Glomerular endothelial cell (primary cell): ENCODE measurements around the gene NKX6-2. TPM values are rescaled to one million over a fixed set of nuclear protein-coding genes. Genes with fewer than 3 reads are reported as not detected.

Experiments used
- DNase-seq: peaks from one replicate; pipeline ENCODE4 v3.0.0-alpha.2; 2011; ENCODE audit warnings: low read depth, low spot score; ENCODE audit errors: extremely low read depth
- total RNA-seq: library from RNA; depleted of rRNA; stranded (reverse); fragments of >200 nt; gene quantifications from 2 replicates; pipeline ENCODE4 v1.2.3, GENCODE V29; 2015

The NKX6-2 gene
- total RNA-seq, 1 donor from 2014 or later: not detected

DNA sequence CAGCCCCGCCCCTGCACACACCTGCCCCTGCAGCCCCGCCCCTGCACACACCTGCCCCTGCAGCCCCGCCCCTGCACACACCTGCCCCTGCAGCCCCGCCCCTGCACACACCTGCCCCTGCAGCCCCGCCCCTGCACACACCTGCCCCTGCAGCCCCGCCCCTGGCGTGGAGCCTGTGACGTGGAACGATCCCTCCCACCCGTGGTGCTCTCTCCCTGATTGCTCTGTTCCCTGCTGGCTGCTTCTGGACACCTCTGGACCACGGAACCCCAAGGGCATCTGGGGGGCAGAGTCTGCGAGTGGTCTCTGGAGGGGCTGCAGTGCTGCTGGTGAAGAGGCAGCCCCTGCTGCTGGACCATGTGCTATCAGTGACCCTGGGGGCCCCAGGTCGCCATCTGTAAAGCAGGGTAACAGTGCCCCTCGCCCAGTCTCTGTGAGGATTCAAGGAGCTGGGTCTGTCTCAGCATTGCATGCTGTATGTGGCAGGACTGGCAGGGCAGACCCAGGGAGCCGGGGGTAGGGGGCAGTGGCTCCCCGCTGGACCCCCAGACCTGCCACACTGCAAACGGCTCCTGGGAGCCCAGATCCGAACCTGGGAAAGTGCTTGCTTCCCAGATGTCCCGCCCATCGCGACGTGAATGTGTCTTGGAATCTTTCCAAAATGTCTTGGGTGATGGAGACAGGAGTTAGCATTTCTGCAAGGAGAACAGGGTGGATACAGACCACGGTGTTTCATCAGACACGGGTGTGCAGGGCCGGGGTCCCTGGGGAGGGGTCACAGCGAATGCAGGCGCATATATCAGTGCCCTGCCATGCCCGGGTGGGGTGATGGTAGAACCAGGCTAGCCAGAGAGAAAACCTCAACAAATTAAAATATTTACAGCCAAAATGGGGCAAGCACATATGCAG is 27.9 kb upstream of the NKX6-2 start:
- no peak for DNase-seq

DNA sequence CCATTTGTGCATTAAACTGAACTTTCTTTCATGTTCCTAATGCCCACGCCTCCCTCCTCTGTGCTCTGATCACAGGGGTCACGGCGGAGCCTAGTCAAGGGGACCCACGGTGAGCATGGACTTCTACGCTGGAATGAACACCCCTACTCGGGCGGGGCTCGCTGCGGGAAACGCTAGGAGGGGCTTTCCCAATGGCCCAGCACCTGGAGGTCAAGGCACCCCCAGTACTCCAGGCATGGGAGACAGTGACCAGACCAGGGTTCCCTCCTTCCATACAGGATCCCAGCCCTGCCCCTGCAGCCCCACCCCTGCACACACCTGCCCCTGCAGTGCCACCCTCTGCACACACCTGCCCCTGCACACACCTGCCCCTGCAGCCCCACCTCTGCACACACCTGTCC is 27.1 kb upstream of the NKX6-2 start:
- DNase-seq: no peak

DNA sequence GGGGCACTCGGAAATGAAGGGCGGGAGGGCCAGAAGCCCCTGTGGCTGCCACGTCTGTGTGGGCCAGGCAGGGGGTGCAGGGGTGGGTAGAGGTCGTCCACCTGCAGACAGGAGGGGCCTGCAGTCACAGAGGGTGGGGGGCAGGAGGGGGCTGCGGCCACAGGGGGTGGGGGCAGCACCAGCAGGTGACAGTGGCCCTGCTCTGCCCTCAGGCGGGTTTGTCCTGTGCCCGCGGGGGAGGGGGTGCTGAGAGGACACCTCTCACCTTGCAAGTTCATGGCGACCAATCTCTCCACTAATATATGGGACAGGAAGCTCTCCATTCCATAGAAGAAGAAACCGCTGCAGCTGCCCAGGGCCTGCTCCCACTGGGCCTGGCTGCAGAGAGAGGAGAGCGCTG is 26.6 kb upstream of the NKX6-2 start:
- no peak for DNase-seq

DNA sequence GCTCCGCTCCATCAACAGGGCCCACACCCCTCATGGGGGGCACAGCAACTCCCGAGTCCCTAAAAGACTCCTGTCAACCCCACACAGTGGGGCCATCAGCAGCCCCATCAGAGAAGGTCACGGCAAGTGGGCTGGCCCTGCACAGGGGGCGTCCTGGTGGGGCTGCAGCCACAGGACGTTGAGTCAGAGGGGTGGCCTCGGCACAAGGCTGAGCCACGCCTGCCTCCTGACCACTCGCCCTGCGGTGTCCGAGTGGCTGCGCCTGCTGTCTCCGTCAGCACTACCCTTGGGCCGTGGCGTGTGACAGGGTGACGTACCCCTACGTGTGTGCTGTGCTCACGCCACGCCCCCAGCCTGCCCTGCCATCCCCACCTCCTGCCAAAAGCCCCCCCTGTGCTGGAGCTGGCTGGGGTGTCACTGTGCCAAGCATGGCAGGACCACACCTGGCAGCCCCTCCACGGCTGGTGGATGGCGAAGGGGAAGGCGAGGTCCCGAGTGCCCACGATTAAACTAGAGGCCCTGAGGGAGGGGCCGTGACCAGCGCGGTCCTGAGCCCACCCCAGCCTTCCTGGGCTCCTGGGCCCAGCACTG is 26.0 kb upstream of the NKX6-2 start:
- no peak for DNase-seq

DNA sequence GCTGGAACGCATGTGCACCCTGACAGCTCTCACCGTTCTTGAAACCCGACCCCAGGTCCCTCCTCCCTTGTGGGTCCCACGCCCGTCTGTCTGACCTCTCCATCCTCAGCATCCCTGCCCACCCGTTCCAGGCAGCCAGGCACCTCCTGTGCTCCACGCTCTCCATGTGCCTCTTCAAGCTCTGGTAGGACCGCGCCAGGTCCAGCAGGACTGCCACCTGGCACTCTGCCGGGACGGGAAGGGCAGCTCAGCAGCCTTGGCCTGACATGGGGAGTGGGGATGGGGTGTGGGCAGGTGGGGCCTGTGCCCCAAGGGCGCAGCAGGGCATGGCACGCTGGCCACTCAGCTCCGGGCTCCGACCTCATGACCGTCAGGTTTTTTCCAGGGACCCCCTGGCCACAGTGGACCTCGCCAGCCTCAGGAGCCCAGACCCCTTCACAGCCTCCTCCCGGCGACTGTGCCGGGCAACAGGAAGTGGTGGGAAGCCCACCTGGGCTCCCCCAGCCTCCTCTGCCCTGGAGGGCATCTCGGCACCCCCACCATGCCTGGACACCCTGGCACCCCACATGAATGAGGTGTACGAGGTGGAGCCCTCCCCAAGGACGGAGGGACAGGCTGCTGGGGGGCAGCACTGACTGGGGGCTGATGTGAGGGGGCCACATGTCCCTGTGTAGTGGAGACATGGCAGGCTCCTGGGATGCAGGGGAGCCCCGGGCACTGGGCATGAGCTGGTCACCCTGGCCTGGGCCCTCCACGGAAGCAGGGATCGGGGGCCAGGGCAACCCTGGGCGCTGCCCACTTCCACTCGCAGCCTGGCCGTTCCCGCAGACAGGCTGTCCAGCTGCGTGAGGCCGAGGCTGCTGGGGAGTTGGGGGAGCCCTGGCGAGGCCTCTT is 25.1 kb upstream of the NKX6-2 start:
- DNase-seq: no peak

DNA sequence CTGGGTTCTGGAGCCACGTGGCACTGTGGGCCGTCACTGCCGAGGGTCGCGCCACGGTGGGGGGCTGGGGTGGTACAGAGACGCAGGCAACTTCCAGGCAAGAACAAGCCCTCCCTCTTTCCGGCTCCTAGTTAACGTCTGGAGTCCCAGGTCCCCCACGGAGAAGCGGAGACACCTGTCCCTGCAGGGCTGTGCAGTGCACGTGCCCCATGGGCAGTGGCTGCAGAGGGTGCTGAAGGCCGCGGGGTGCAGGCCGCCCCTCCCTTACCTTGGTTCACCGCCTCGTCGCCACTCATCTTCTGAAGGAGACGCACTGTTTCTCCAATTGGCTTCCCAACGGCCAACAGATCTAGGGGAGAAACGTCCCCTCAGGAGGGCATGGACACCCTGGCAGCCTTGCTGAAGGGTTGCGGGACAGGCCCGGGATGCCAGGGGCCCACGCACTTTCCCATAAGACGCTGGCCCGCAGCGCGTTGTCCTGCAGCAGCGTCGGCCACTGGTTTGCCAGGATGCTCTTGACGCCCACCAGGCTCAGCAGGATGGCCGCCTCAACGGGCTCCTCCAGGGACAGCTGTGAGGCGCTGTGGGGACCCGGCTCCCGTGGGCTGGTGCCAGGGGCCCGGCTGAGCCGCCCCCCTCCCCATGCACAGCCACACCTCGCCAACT is 24.3 kb upstream of the NKX6-2 start:
- no peak for DNase-seq

DNA sequence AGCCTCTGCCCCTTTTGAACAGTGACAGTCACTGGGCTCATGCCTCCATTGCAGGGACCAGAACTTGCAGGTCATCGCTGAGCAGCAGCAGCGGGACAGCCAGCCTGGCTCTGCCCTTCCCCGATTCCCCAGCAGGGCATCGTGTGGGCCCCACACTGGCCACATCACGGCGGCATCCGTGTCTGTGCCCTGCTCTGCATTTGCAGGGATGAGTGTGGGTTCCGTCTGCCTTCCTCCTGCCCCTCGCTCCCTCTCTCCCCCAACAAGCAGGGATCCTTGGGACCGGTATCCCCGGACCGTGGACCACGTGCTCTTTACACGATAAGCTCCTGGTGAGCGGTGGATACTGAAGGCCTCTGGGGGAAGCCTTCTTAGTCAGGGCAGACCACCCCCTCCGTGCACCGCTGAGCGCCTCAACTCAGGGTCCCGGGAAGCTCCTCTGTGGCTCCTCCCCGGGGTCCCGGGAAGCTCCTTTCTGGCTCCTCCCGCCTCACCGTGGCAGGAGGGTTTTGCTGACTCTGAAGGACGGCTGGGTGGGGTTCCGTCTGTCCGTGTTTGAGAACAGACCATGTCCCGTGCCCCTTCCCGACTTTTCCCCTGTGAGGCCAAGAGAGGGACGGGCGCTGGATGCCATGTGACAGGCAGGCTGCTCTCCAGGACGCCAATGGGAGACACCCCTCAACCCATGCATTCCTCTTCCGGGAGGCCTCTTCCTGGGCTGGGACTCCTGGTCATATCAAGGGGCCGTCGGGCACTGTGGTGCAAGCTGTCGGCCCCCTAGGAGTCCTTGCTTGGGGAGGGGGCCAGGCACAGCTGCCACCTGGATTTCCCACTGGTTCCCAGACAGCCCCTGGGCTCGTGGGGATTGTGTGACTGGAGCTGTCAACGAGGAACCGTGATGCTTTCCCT is 23.5 kb upstream of the NKX6-2 start:
- DNase-seq: no peak

DNA sequence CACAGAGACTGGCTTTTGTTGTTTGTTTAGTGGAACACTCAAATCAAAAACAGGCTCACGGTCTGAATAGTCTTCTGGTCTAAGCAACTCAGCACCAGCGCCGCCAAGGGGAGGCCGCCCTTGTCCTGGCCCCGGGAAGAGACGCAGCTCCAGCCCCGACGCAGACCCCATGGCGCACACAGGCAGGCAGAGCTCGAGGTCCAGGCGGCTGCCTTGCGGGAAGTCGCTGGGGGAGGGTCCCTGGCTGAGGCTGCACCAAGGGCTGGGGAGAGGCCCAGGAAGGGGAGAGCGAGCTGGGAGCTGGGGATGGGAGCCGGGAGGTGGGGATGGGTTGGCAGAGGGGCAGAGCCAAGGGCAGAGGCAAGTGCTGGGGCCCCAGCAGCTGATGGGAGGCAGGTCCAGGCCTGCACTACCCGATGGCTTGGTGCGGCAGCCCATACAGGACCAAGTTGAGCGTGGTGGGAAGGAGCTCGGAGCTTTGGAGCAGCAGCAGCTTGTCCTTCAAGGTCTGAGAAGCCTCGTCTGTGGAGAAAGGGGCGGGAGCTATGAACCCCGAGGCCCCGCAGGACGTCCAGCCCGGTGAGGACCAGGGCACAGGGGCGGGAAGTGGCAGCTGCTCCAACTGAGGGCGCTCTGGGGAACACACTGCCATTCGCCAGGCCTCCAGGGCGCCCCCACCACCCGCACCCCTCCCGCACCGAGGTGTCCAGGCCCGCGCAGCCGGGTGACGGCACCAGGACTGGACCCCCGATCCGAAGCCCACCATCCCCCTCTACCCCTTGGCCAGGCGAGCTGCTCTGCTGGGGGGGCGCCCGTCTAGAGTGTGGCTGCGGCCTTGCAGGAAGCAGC is 22.7 kb upstream of the NKX6-2 start:
- no peak for DNase-seq

DNA sequence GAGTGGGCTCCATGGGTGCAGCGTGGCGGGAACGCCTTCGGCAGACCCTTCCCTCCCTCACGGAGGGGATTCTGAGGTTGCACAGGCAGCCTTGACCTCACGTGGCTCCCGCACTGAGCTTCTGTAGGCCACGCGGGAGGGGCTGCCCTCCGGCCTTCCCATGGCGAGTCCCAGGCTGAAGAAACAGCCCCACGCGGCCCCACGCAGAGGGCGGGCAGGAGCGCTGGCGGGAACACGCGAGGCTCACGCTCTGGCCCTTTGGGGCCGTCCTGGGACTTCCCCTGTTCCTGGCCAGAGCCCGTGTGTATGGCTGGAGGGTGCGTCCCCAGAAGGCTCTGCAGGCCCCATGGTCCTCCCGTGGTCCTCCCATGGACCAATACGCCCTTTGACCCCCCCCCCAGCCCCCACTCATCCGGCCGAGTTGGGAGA is 21.7 kb upstream of the NKX6-2 start:
- DNase-seq: no peak

DNA sequence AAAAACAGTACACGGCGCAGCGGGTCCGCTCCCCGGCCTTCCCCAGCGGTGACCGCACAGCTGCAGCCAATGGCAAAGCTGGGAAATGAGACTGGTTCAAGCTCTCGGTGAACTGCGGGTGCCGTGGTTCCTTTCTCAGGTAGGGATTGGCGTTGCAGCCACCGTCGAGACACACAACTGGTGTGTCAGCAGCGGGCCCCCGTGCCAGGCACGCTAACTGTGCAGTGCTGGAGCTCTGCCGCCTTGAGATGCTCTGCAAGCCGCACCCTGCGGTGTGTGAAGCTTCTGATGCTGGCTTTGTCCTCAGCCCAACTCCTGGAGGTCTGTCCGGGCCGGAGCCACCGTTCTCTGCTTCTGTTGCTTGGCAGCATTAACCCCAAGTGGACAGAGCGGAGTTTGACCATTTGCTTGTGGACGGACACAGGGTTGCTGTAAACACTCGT is 20.6 kb upstream of the NKX6-2 start:
- no peak for DNase-seq

DNA sequence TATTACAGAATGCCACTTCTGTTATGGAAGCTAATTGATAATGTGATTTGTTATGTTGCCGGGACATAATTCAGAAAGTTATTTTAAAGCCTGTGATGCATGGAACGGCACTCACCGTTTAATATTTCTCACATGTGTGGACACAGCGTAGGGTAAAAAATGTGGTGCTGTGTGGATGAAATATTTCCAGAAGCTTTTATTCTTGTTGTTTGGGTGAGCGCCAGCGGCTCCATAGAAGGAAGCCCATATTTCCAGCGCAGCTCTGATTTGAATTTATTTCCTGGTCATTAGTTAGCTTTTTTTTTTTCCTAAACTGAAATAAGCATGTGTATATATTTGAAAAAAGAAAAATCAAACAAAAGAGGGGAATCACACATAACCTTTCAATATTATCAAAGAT is 20.2 kb upstream of the NKX6-2 start:
- DNase-seq: no peak

DNA sequence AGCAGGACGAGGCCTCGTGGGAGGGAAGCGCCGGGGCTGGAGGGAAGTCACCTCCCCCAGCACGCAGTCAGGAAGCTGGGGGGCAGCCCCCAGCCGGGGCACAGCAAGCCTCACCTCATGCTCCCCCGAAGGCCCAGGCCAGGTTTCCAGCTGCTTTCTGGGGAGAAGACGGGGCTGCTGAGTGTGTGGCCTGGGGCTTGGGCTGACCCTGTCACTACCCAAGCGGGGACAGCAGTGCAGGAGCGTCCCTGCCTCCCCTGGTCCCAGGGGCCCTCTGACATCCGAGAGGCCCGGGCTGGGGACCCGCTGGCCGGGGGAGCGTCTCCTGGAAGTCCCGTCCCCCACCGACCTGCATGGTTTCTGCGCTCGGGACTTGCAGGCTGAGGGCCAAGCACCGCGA is 19.7 kb upstream of the NKX6-2 start:
- no peak for DNase-seq

DNA sequence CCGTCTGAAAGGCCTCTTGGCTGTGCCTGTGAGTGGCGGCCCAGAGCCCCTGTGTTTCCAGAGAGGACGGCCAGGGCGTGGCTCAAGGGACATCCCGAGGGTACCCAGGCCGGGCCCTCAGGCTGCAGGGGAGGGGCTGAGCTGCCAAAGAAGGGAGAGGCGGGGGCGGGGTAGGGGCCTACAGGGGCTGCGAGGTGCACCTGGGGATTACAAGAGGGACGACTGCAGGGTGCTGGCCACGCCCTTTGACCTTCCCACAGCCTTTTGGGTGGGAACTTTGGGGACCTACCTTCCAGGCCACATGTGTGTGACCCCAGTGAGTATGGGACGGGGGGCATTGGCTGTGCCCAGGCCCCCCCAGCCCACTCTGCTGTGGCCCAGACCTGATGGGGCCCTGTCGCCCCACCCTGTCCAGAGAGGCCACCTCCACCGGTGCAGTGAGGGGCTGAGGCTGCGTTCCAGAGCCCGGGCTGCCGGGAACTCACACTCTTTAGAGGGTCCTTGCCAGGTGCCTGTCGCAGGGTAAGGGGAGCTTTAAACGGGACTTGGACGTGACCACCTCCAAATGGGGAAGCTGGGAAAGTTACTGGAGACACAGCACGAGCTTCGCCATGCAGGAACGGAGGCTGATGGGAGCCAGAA is 19.0 kb upstream of the NKX6-2 start:
- no peak for DNase-seq

DNA sequence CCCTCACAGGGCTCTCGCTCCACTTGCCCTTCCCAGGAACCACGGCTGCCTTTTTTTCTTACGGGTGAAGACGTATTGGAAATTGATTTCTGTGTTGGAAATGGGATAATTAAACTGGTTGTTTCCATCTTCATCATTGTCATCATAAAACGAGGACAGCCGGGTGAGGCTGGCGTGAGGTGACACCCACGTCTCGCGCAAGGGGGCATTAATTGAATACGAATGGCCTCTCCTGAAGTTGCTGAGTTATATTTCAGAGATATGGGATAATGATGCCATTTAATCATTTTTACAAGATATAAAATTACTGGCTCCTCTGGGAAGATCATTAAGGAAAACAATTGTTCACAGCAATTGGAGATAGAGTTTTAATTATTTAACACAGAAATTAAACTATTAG is 18.3 kb upstream of the NKX6-2 start:
- no peak for DNase-seq

DNA sequence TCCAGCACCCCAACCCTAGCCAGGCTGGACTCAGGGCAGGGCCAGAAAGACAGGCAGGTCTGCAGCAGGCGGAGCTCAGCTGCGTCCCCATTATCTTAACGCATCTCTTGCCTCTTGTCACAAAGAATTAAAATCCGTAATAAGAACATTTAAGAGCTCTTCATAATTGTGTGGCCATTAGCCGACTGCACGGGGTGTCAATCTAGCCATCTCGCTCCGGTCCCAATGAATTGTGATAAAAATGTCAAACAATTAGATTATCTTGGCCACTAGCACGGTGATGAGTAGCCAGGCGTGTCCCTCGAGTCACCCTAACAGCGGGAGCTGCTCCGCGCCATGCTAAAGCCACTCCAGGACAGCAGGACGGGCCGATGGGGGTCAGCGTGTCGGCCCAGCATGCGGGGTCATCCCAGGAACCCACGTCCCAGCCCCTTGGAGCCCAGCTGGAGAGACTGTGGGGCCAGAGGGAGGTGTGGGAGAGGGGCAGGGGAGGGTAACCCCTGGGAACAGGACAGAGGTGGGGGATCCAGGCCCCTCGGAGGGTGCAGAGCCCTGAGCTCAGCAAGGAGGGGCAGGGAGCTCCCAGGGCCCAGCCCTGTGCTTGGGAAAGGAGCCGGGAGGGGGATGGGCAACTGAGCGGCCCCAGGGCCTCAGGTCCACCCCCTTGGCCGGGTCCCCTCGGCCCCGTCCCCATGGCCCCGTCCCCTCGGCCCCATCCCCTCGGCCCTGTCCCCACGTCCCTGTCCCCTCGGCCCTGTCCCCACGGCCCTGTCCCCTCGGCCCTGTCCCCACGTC is 17.7 kb upstream of the NKX6-2 start:
- no peak for DNase-seq

DNA sequence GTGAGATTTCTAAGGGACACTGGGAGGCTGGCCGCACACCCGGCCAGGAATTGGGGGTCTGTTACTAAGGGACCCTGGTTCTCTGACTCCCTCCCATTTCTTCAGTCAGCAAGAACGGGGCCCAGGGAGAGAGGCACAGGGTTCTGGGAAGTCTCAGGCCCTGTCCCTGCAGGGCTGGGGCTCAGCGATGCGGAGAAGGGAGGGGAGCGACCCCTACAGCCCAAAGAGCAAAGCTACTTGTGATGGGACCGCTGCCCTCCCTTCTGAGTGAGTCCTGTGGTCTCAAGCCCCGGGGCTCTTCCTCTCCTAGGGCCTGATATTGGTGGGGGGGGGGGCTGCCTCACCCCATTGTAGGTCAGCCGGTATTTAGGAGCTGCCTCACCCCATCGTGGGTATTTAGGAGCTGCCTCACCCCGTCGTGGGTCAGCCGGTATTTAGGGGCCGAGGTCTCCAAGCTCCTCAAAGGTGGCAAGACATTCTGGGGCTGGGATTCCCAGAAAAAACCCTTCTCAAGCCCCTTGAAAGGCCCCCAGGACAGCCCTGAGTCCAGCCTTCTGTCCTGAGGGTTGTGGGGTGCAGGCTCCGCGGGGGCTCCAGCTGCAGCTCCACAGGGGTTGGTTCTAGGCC is 16.9 kb upstream of the NKX6-2 start:
- no peak for DNase-seq

DNA sequence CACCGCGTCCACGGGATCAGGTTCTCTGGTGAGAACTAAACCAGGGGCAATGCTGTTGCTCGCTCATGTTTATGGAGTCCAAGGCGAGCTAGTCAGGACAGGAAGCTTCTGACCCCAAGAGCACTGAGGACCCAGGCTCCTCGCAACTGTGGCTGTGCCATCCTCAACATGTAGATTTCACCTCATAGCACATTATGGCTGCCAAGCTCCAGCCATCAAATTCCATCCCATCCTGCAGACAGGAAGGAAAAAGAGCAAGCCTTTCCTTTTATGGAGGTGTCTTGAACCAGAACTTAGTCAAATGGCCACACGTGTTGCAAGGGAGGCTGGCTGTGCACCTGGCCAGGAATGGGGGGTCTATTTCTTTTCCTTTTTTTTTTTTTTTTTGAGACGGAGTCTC is 16.1 kb upstream of the NKX6-2 start:
- DNase-seq: no peak
